Left renal cortex interstitium (tissue), 4 donors: ENCODE measurements around the gene FADS6. TPM values are rescaled to one million over a fixed set of nuclear protein-coding genes. Genes with fewer than 3 reads are reported as not detected.

ENCODE experiments used
- DNase-seq, 4 donors: peaks; one replicate each; pipeline ENCODE4 v3.0.0-alpha.2; 2013; ENCODE audit warnings: low read depth in 4 of 4, low spot score in 2 of 4, missing footprints in 1 of 4
- polyA plus RNA-seq, 4 donors: library from polyadenylated mRNA; unstranded; fragments of 120-200 nt; gene quantifications; one replicate each; pipeline ENCODE4 v1.2.1, GENCODE V29; 2013; ENCODE audit not compliant: insufficient read length in 4 of 4

FADS6 gene
- under 1 TPM; 0.38 to 0.52 (median 0.47) TPM for polyA plus RNA-seq

DNA sequence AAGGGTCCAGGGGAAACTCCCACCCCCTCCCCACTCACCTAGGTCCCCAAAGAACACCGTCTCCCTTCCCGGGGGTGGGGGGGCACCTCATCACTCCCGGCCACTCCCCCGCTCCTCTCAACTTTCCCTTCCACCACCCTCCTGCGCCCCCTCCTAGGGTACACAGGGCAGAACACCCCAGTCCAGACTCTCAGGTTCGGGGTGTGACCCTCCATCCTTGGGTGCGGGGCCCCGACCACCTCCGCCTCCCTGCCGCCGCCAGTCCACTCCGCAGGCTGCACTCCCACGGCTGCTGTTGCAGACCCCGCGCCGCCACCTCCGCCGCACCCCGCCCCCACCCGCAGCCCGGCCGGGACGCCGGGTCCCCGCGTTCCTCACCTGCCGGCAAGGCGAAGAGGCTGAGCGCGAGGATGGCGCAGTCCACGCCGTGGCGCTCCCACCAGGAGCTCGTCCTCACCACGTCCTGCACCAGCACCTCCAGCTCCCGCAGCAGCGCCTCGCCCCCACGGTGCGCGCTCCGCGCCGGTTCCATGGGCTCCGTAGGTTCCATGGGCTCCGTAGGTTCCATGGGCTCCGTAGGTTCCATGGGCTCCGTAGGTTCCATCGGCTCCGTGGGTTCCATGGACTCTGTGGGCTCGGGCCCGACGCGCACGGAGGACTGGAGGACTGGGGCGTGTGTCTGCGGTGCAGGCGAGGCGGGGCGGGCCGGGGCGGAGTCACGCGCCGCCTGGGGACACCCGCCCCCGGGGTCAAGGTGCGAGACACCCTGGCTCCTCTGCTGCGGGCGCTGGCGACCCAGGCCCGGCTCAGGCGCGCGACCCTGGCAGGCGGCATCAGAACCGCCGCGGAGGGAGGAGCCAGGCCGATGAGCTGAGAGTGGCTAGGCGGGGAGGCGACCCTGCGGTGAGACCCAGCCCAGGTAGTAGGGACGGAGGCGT, at the start of gene FADS6:
TSS of gene FADS6 (minus strand) at position 660 of the 938 bp plus-strand sequence. CDS start at position 622, 38 bp downstream.
- DNase-seq: no peak

- DNase-seq: no peak
Observed at GRCh38 chr17:74941128-74941725, 47.8 kb upstream of the FADS6 start.

- no peak for DNase-seq
Observed at GRCh38 chr17:74939534-74939933, 46.1 kb upstream of the FADS6 start.

- DNase-seq: no peak
Observed at GRCh38 chr17:74938194-74938950, 44.9 kb upstream of the FADS6 start.

DNA sequence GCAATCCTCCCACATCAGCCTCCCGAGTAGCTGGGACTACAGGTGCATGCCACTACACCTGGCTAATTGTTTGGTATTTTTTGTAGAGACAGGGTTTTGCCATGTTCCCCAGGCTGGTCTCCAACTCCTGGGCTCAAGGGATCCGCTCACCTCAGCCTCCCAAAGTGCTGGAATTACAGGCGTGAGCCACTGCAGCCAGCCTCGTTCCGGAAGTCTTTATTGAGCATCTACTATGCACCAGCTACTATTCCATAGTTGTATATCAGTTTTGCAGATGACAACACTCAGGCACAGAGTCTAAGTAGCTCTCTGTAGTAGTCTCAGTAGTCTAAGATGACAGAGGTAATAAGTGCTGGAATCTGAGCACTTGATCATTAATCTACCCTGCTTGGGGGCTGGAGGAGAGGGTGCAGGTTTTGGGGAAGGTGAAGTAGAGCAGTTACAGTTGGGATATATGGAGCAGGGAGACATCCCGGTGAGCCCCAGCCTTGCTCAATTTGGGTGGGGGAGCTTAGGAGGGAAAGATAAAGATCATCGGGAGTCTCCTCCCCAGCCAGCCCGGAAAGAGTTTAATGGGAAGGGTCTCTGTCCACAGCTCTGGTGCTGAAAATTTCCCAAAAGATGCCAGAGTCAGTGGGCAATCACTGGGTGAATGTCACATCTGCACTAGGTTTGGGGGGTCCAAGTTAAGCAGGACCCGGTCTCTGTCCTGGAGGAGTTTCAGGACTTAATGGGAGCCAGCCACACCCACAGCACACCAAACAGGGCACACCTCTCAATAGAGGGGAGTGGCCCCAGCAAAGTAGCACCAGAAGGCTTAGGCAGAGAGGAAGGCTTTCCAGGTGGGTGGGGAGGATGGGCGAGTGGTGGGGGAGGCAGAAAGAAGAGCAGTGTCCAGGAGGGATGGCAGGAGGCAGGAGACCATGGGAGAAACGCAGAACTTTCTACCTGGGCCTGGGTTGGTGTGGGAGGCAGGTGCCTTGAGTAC, 43.9 kb upstream of the FADS6 start:
- DNase-seq: no peak

- no peak for DNase-seq
Observed at GRCh38 chr17:74936470-74936799, 43.0 kb upstream of the FADS6 start.

GRCh38 chr17:74935585-74936469, 42.4 kb upstream of the FADS6 start, which contains the start of gene OTOP3:
TSS of gene OTOP3 (plus strand) at chr17:74935898. CDS start at chr17:74935922, 24 bp downstream.
- no peak for DNase-seq

GRCh38 chr17:74935048-74935447, 41.6 kb upstream of the FADS6 start:
- DNase-seq: no peak

- DNase-seq: no peak
Observed at GRCh38 chr17:74930535-74931036, 37.2 kb upstream of the FADS6 start.

DNA sequence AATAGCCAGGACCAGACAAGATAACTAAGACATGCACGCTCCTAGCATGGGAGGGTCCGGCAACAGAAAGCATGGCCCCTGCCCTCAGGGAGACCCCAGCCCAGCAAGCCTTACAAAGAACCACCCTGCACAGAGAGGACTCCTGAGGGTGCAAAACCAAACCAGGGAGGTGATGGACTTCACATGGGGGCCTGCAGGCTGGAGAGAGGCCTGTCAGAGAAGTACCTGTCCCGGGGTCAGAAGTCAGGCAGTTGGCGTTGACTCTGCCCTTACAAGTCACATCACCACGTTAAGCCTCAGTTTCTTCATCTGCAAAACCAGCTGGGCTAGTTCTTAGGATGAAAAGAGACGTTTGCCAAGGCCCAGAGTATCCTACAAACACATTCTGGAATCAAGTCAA, 35.4 kb upstream of the FADS6 start:
- no peak for DNase-seq

DNA sequence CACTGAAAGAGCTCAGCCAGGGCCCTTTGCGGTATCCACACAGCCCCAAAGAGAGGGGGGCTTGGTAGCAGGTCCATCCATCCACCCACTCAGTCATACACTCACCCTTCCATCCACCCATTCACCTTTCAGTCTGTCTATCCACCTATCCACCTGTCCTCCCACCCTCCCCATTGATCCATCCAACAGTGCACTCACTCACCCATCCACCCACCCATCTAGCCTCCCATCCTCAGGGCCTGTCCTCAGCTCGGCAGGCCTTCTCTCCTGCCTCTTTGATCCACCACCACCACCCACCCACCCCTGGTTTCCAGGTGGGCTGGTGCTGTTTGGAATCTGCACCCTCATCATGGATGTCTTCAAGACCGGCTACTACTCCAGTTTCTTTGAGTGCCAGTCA, 31.8 kb upstream of the FADS6 start:
- DNase-seq: no peak

DNA sequence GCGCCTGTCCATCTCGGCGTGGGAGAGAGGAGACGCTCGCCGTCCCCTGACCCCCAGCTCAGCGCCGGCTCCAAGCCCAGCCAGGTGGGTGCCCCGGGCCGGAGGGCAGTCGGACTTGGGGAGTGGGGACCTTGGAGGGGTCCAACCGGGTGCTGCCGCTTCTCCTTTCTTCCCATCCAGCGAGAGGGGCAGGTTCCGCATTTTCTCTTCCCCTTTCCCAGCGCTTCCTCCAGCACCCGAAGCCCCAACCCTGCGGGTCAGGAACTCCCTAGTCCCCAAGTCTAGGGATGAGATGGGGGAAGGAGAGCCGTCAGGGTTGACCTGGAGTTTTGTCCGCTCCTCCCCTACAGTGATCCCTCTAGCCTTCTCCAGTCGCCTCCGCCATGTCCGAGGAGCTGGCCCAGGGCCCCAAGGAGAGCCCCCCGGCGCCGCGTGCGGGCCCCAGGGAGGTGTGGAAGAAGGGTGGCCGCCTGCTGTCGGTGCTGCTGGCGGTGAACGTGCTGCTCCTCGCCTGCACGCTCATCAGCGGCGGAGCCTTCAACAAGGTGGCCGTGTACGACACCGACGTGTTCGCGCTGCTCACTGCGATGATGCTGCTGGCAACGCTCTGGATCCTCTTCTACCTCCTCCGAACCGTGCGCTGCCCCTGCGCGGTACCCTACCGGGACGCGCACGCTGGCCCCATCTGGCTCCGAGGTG, 31.0 kb upstream of the FADS6 start, which contains the start of gene OTOP2:
TSS of gene OTOP2 (plus strand) at position 24 of the 699 bp plus-strand sequence. CDS start at position 384, 360 bp downstream.
- DNase-seq: no peak

DNA sequence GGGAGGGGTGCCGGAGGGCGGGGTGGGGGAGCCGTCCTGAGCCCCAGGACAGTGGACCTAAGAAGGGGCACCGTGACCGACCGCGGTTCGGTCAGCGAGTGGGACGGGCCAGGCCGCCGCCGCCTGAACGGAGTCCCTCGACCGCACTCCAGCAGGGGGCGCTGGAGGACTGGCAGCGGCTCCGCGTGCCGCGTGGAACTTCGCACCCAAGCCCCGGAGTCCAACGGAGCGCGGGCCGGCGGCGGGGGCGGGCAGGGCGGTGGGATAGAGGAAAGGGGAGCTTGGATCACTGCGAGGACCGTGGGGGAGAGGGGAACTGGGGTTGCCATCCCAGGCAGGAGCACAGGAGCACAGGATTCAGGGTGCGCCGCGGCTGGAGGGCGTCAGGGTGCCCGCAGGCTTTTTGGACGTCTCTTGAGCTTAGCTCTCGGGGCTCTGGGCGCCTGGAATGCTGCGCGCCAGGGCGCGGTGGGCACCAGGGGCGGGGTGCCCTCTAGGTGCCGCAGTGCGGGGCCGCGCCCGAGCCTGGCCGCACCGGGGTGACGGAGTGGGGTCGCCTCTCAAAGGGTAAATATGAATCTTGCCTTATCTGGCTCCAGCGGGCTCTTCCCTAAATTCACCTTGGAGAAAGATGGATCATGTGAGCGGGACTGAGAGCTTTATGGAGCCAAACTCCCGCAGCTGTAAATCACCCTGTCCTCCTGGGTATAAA, 30.3 kb upstream of the FADS6 start:
- no peak for DNase-seq

- no peak for DNase-seq
Observed at GRCh38 chr17:74922694-74923537, 29.5 kb upstream of the FADS6 start, which contains the start of gene USH1G. TSS of gene USH1G (minus strand) at chr17:74923255. CDS start at chr17:74923073, 182 bp downstream.

- DNase-seq: no peak
Observed at GRCh38 chr17:74922172-74922571, 28.7 kb upstream of the FADS6 start.

DNA sequence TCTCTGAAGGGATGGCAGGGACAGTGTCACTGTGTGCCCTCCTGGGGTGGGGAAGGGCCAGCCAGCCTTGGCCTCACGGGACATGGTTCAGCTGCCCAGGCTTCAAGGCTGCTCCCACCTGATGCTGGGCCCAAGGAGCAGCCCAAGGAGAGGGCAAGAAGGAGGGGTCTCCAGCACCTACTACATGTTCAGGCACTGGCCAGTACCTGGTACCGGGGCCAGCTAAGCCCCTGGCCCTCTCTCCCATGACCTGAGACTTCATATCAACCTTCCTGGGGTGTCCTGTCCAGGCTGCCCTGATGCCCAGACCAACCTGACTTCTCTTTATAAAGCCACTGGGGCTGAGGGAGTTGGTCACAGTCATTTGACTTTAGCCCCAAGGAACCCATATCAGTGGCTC, 28.3 kb upstream of the FADS6 start:
- DNase-seq: no peak
